PC-3 (cell line): ENCODE measurements around the gene KLB.

Experiments
- EZH2 ChIP-seq: fragments of 300-600 bp; sonication (generic); IDR thresholded peaks from one replicate; pipeline ENCODE4 v1.6.1; 2017; ENCODE audit warnings: antibody characterized with exemption, mild to moderate bottlenecking, low read length; ENCODE audit not compliant: unreplicated experiment
- EZH2phosphoT487 ChIP-seq: fragments of 300-600 bp; sonication (generic); IDR thresholded peaks from 2 replicates; pipeline ENCODE4 v1.6.1; 2018; ENCODE audit warnings: mild to moderate bottlenecking, antibody characterized with exemption, low read length, borderline replicate concordance
- TF ChIP-seq, protein P1 (sequence below): fragments of 300-600 bp; sonication (generic); conservative IDR thresholded peaks from 2 replicates; pipeline ENCODE4 v1.5.1; 2017; ENCODE audit warnings: antibody characterized with exemption, low read depth, mild to moderate bottlenecking, low read length

DNA sequence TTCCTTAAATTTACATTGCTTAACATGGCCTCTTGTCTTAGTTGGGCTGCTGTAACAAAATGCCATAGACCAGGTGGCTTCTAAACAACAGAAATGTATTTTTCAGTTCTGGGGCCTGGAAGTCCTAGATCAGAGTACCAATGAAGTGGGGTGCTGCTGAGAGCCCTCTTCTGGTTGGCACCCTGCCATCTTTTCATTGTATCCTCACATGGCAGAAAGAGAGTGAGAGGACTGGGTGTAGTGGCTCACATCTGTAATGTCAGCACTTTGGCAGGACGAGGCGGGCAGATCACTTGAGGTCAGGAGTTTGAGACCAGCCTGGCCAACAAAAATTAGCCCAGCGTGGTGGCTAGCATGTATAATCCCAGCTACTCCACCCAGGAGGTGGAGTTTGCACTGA is 12.0 kb upstream of the KLB start:
- TF ChIP-seq, protein P1, sequence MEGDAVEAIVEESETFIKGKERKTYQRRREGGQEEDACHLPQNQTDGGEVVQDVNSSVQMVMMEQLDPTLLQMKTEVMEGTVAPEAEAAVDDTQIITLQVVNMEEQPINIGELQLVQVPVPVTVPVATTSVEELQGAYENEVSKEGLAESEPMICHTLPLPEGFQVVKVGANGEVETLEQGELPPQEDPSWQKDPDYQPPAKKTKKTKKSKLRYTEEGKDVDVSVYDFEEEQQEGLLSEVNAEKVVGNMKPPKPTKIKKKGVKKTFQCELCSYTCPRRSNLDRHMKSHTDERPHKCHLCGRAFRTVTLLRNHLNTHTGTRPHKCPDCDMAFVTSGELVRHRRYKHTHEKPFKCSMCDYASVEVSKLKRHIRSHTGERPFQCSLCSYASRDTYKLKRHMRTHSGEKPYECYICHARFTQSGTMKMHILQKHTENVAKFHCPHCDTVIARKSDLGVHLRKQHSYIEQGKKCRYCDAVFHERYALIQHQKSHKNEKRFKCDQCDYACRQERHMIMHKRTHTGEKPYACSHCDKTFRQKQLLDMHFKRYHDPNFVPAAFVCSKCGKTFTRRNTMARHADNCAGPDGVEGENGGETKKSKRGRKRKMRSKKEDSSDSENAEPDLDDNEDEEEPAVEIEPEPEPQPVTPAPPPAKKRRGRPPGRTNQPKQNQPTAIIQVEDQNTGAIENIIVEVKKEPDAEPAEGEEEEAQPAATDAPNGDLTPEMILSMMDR: no peak
- no peak for TF ChIP-seq EZH2phosphoT487
- no peak for TF ChIP-seq EZH2
